Eye (tissue), 1 donor: ENCODE data around the gene UMPS.
"Not testable (repeated sequence)": the region's sequence is repeated elsewhere in the genome, so short reads cannot be mapped to it uniquely, and the experiment has no call there.

Experiments used
- DNase-seq: peaks from one replicate; pipeline ENCODE4 v3.0.0-alpha.2; 2015

Gene UMPS

DNA sequence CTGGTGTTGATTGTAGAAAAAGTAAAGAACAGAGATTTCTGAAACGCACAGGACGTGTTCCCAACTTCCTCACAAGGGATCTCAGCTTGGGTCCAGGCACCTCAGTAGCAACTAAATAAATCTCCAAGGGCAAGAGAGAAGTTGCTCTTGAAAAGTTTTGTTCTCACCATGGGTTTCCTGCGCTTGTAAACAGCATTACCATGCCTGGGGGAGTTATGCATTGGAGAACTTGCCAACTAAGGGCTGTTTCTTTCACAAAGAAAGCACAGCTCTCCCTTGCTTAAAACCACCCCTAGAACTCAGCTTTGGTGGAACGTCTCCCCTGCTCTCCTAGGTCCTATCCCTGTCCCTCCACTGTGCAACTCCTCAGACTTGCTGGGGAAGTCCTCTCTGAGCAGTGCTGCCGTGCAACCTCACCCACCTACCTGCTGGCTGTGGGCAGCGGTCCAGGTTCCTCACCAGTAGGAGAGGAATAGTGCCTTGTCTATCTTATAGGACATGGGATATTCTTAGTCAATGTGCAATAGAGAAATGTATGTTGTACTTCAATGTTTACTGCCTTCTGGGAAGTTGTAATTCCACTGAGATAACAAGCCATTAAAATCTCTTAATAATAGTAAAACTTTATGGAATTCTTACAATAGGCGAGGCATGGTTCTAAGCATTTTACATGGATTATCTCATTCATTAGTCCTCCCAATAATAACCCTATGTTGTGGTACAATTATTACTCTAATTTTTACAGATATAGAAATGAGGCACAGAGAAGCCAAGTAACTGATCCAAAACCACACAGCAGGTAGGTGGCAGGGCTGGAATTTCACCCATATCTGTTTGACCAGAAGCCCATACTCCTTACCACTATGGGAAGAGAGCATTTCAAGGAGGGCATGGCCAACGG, 51.5 kb downstream of the UMPS start:
- DNase-seq: no peak

DNA sequence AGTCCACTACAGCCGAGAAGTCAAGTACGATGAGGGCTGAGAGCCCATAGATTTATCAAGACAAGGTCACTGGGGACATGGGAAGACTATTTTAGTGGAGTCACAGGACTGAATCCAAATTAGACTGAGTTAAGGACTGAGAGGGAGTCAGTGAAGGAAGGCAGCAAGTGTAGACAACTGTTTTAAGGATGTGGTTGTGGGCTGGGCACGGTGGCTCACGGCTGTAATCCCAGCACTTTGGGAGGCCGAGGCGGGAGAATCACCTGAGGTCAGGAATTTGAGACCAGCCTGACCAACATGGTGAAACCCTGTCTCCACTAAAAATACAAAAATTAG, 52.1 kb downstream of the UMPS start:
- DNase-seq: not testable (repeated sequence)

- DNase-seq: no peak
Observed at GRCh38 chr3:124783696-124784095, 53.4 kb downstream of the UMPS start.

GRCh38 chr3:124784686-124785382, 54.6 kb downstream of the UMPS start:
- DNase-seq: no peak

DNA sequence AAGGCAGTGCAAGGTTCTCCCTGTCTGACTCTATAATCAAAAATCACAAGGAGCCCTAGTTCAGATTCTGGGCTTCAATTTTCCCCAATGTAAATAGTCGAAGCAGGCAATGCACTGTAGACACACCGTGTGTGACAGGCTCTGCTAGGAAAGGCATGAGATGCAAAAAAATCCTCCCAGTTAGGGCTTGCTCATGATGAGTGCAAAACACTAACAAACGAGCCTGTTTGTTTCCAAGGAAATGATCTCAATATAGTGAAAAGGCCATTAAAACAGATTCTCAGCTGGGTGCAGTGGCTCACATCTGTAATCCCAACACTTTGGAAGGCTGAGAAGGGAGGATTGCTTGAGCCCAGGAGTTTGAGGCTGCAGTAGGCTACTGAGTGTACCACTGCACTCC, 55.7 kb downstream of the UMPS start:
- DNase-seq: no peak

DNA sequence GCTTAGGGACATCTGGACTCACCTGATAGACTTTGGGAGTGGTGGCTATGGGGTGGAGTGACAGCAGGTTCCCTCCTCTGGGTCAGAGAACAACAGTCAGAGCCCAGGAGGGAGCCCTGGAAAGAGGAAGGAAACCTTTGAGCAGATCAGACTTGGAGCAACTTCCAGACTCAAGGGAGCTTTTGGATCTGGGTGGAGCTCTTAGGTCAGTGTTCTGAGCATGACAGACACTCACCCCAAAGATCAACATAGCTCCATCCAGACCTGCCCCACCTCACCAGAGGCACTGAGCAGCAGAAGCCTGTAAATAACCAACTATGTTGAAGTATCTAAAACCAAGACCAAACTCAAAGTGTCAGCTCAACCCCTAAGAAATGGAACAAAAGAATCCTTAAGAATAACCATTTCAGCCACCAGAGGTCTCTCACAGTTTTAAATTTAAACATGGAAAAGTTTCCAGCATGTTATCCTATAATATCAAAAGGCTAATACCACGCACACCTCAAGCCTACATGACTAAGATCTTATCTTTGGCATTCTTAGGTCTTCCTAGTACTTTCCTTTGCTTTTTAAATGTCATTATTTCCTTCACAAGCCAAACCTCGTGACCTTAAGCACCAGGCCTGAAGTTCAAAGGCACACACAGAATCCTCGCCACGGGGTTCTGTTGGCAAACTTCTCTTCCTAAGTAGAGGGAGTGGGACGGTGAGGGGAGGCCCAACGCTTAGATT, 56.4 kb downstream of the UMPS start:
- no peak for DNase-seq

DNA sequence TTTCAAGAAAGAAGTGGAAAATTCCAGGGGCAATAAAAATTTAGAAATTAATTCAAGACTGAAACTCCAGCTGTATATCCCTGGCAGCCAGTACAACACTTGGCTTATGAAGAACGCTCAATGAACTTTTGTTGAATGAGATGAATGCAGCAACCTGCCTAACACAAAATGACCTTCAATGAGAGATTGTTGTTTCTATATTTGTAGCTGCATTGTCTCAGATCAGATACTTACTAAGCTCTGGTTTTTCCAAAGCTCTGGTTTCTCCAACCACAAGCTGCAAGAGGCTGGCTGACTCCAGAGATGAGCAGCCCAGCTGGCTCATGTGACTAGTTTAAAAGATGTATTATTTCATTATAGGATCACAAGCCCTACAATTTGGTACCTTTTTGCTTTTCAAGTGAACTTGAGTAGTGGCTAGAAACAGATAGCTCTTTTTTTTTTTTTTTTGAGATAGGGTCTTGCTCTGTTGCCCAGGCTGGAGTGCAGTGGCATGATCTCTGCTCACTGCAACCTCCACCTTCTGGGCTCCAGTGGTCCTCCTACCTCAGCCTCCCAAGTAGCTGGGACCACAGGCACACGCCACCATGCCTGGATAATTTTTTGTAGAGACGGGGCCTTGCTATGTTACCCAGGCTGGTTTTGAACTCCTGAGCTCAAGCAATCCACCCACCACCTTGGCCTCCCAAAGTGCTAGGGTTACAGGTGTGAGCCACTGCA, 57.4 kb downstream of the UMPS start:
- DNase-seq: no peak

- DNase-seq: no peak
Observed at GRCh38 chr3:124788254-124788745, 58.0 kb downstream of the UMPS start.

GRCh38 chr3:124789103-124789502, 58.9 kb downstream of the UMPS start:
- DNase-seq: not testable (repeated sequence)

- peak; percentile 53 for DNase-seq
Observed at GRCh38 chr3:124791142-124791541, 60.9 kb downstream of the UMPS start.

DNA sequence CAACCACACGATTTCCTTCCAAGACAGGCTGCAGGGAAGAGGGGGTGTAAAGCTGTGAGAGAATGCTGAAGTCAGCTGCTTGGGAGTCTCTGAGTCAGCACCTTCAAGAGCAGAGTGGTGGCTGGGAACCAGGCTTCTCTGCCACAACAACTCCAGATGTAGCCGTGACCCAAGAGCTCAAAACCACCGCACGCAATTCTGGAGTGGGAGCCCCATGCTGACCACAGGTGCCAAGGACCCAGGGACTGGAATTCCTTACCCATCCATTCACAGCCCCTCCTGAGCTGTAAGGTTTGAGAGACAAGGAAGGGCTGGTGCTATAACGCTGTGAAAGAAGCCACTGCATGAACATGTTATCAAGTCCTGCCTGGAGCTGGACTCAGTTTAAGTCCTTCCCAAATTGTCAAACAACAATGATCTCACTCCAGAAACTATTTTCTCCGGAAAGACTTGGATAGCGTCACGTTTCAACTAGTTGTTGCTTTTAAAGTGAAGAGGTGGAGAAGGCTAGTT, 61.4 kb downstream of the UMPS start:
- DNase-seq: peak; percentile 49

- DNase-seq: no peak
Observed at GRCh38 chr3:124792341-124793040, 62.2 kb downstream of the UMPS start.

- no peak for DNase-seq
Observed at GRCh38 chr3:124793054-124793739, 62.9 kb downstream of the UMPS start.

GRCh38 chr3:124796477-124796876, 66.2 kb downstream of the UMPS start:
- DNase-seq: no peak

DNA sequence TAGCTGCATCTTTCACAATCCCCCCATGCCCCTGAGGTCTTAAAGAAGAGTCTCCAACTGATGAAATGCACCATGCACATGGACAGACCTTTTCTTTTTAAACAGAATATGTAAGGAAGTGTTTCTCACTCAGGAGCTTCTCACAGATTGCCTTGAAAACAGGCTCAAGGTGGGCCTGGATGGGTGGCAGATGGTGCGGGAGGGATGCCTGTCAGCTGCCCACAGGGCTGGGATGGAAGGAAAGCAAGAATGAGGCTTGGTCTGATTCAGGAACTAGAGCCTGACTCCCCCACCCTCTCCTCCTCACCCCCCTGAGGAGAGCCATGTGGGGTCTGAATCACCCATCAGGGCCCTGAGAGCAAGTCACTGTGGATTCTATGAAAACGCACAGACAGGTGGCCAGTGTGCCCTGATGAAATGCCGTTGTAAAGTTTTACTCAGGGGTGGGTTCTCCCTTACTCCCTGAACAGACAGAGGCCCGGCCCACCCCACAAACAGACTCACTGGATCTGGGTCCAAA, 67.2 kb downstream of the UMPS start:
- no peak for DNase-seq
